EH (cell line): Measurements from ENCODE around the gene HES6.

Source experiments
- DNase-seq: peaks from one replicate; pipeline ENCODE4 v3.0.0-alpha.2; 2015; ENCODE audit warnings: low read depth

HES6 gene

GRCh38 chr2:238254095-238254723 is 14.4 kb upstream of the HES6 start:
- DNase-seq, result no peak

- no peak for DNase-seq
These were observed 13.2 kb upstream of the HES6 start for GRCh38 chr2:238252766-238253630.

- DNase-seq, result no peak
These were observed 12.1 kb upstream of the HES6 start for GRCh38 chr2:238251986-238252385.

GRCh38 chr2:238251331-238251730 is 11.5 kb upstream of the HES6 start:
- DNase-seq, result no peak

GRCh38 chr2:238250896-238251295 is 11.1 kb upstream of the HES6 start:
- DNase-seq, result no peak

GRCh38 chr2:238247841-238248453 is 8.1 kb upstream of the HES6 start:
- DNase-seq, result no peak

GRCh38 chr2:238247002-238247822 is 7.4 kb upstream of the HES6 start:
- no peak for DNase-seq

- no peak for DNase-seq
These were observed 4.3 kb upstream of the HES6 start for GRCh38 chr2:238244151-238244550.

- no peak for DNase-seq
These were observed 3.7 kb upstream of the HES6 start for GRCh38 chr2:238243496-238244076.

- no peak for DNase-seq
These were observed 3.1 kb upstream of the HES6 start for GRCh38 chr2:238242731-238243495.

- DNase-seq, result no peak
These were observed 2.1 kb upstream of the HES6 start for GRCh38 chr2:238241970-238242369.

- peak; percentile 38 for DNase-seq
These were observed 1.2 kb upstream of the HES6 start for GRCh38 chr2:238240757-238241711.

- DNase-seq, result no peak
These were observed 335 bp downstream of the HES6 start for GRCh38 chr2:238239543-238239862.

- DNase-seq, result no peak
These were observed 884 bp downstream of the HES6 start for GRCh38 chr2:238238766-238239542.

- DNase-seq, result no peak
These were observed 1.5 kb downstream of the HES6 start for GRCh38 chr2:238238311-238238765.

GRCh38 chr2:238237431-238238135 is 2.3 kb downstream of the HES6 start:
- no peak for DNase-seq

GRCh38 chr2:238236571-238236970 is 3.3 kb downstream of the HES6 start:
- DNase-seq, result no peak

GRCh38 chr2:238235856-238236255 is 4.0 kb downstream of the HES6 start:
- no peak for DNase-seq

GRCh38 chr2:238235331-238235732 is 4.5 kb downstream of the HES6 start:
- peak; percentile 50 for DNase-seq
